ENCODE data around the gene ZBTB7C.
"Not testable (repeated sequence)": the region's sequence is repeated elsewhere in the genome, so short reads cannot be mapped to it uniquely, and the experiment has no call there.

The ZBTB7C gene

GRCh38 chr18:48296581-48296980, 112.6 kb downstream of the ZBTB7C start:
- DNase-seq (ENCODE audit: low spot score), result no peak

- no peak for DNase-seq (ENCODE audit: low spot score)
Observed at GRCh38 chr18:48295586-48296311, 113.4 kb downstream of the ZBTB7C start.

- DNase-seq (ENCODE audit: low spot score), result no peak
Observed at GRCh38 chr18:48294899-48295585, 114.1 kb downstream of the ZBTB7C start.

GRCh38 chr18:48293954-48294898, 115.0 kb downstream of the ZBTB7C start:
- no peak for DNase-seq (ENCODE audit: low spot score)

GRCh38 chr18:48292782-48293424, 116.3 kb downstream of the ZBTB7C start:
- DNase-seq (ENCODE audit: low spot score), result no peak

- no peak for DNase-seq (ENCODE audit: low spot score)
Observed at GRCh38 chr18:48292229-48292628, 117.0 kb downstream of the ZBTB7C start.

- no peak for DNase-seq (ENCODE audit: low spot score)
Observed at GRCh38 chr18:48290162-48290926, 118.8 kb downstream of the ZBTB7C start.

GRCh38 chr18:48284743-48285142, 124.4 kb downstream of the ZBTB7C start:
- no peak for DNase-seq (ENCODE audit: low spot score)

GRCh38 chr18:48284011-48284410, 125.2 kb downstream of the ZBTB7C start:
- DNase-seq (ENCODE audit: low spot score), result not testable (repeated sequence)

GRCh38 chr18:48281460-48281859, 127.7 kb downstream of the ZBTB7C start:
- not testable (repeated sequence) for DNase-seq (ENCODE audit: low spot score)

- DNase-seq (ENCODE audit: low spot score), result no peak
Observed at GRCh38 chr18:48279312-48279711, 129.9 kb downstream of the ZBTB7C start.

- no peak for DNase-seq (ENCODE audit: low spot score)
Observed at GRCh38 chr18:48278081-48278480, 131.1 kb downstream of the ZBTB7C start.

- DNase-seq (ENCODE audit: low spot score), result no peak
Observed at GRCh38 chr18:48274301-48274700, 134.9 kb downstream of the ZBTB7C start.

GRCh38 chr18:48270929-48271328, 138.3 kb downstream of the ZBTB7C start:
- no peak for DNase-seq (ENCODE audit: low spot score)

GRCh38 chr18:48265328-48265727, 143.9 kb downstream of the ZBTB7C start:
- DNase-seq (ENCODE audit: low spot score), result no peak

- DNase-seq (ENCODE audit: low spot score), result peak; percentile 46
Observed at GRCh38 chr18:48263914-48264902, 145.0 kb downstream of the ZBTB7C start.

- DNase-seq (ENCODE audit: low spot score), result no peak
Observed at GRCh38 chr18:48263192-48263853, 145.9 kb downstream of the ZBTB7C start.

- DNase-seq (ENCODE audit: low spot score), result no peak
Observed at GRCh38 chr18:48260237-48260636, 148.9 kb downstream of the ZBTB7C start.

- no peak for DNase-seq (ENCODE audit: low spot score)
Observed at GRCh38 chr18:48256848-48257247, 152.3 kb downstream of the ZBTB7C start.

Measured in RKO (cell line).